GM18519 (cell line): Measurements from ENCODE around the gene MAPK6.
"Not testable (repeated sequence)": the region's sequence is repeated elsewhere in the genome, so short reads cannot be mapped to it uniquely, and the experiment has no call there.

ENCODE experiments used
- ATAC-seq: cut with Tn5 transposase; IDR thresholded peaks from one replicate; pipeline ENCODE4 v1.9.1; 2021; ENCODE audit warnings: mild to moderate bottlenecking, moderate library complexity; ENCODE audit not compliant: unreplicated experiment, low FRiP score

The MAPK6 gene

GRCh38 chr15:52018693-52019393, at the start of gene MAPK6:
TSS of gene MAPK6 (plus strand) at chr15:52019219. CDS start at chr15:52046461, 27,242 bp downstream.
- ATAC-seq, result peak; percentile 43

GRCh38 chr15:51969728-51970127, 49.3 kb upstream of the MAPK6 start:
- no peak for ATAC-seq

- ATAC-seq, result no peak
Observed at GRCh38 chr15:51970132-51970817, 48.7 kb upstream of the MAPK6 start.

- ATAC-seq, result peak; percentile 18
Observed at GRCh38 chr15:51971032-51971374, 48.0 kb upstream of the MAPK6 start.

GRCh38 chr15:51971375-51972133, 47.5 kb upstream of the MAPK6 start, which contains the start of gene LEO1:
TSS of gene LEO1 (minus strand) at chr15:51971778. CDS start at chr15:51971745, 33 bp downstream.
- ATAC-seq, result peak; percentile 81

GRCh38 chr15:51973220-51973619, 45.8 kb upstream of the MAPK6 start:
- no peak for ATAC-seq

GRCh38 chr15:51973775-51974174, 45.2 kb upstream of the MAPK6 start:
- ATAC-seq, result no peak

GRCh38 chr15:51982013-51982769, 36.8 kb upstream of the MAPK6 start:
- peak; percentile 92 for ATAC-seq

GRCh38 chr15:51982770-51983103, 36.3 kb upstream of the MAPK6 start:
- ATAC-seq, result no peak

- no peak for ATAC-seq
Observed at GRCh38 chr15:51991141-51991540, 27.9 kb upstream of the MAPK6 start.

GRCh38 chr15:51992953-51993352, 26.1 kb upstream of the MAPK6 start:
- ATAC-seq, result no peak

GRCh38 chr15:52002351-52002750, 16.7 kb upstream of the MAPK6 start:
- no peak for ATAC-seq

GRCh38 chr15:52003089-52003488, 15.9 kb upstream of the MAPK6 start:
- not testable (repeated sequence) for ATAC-seq

GRCh38 chr15:52003710-52004109, 15.3 kb upstream of the MAPK6 start:
- ATAC-seq, result no peak

- ATAC-seq, result no peak
Observed at GRCh38 chr15:52004806-52005205, 14.2 kb upstream of the MAPK6 start.

GRCh38 chr15:52005748-52006701, 13.0 kb upstream of the MAPK6 start:
- peak; percentile 76 for ATAC-seq

GRCh38 chr15:52006702-52007340, 12.2 kb upstream of the MAPK6 start:
- ATAC-seq, result peak; percentile 14

- ATAC-seq, result no peak
Observed at GRCh38 chr15:52008359-52008697, 10.7 kb upstream of the MAPK6 start.

- peak; percentile 23 for ATAC-seq
Observed at GRCh38 chr15:52008698-52009434, 10.2 kb upstream of the MAPK6 start.
